HepG2 (cell line): ENCODE measurements around the gene ABCC10.

Experiments
- HMGXB3 ChIP-seq: sonication (generic); formaldehyde crosslinking; IDR thresholded peaks from 2 replicates; pipeline ENCODE4 v1.4.0; 2020; ENCODE audit warnings: missing genetic modification reagents, borderline replicate concordance
- MAZ ChIP-seq, 2 experiments: sonication (generic) in 1 of 2; formaldehyde crosslinking in 1 of 2; IDR thresholded peaks; 2 replicates each; pipeline versions ENCODE4 v1.5.0 to v1.6.1; 2012 to 2020; ENCODE audit warnings: low read depth in 2 of 2, mild to moderate bottlenecking in 2 of 2, borderline replicate concordance in 1 of 2, improper control_type of control experiment in 1 of 2, low read length in 1 of 2, missing genetic modification reagents in 1 of 2, moderate library complexity in 1 of 2
- MZF1 ChIP-seq: sonication (generic); formaldehyde crosslinking; IDR thresholded peaks from 2 replicates; pipeline ENCODE4 v1.8.1; 2023; ENCODE audit warnings: mild to moderate bottlenecking, missing genetic modification reagents, borderline replicate concordance
- YY1 ChIP-seq: IDR thresholded peaks from 2 replicates; pipeline ENCODE4 v1.6.1; 2011; ENCODE audit warnings: low read length, low read depth, moderate library complexity, mild to moderate bottlenecking; ENCODE audit not compliant: insufficient read depth, insufficient replicate concordance
- ZNF383 ChIP-seq: sonication (generic); formaldehyde crosslinking; IDR thresholded peaks from 2 replicates; pipeline ENCODE4 v1.4.0; 2020; ENCODE audit warnings: missing genetic modification reagents, mild to moderate bottlenecking, borderline replicate concordance
- ZNF530 ChIP-seq: sonication (generic); formaldehyde crosslinking; IDR thresholded peaks from 2 replicates; pipeline ENCODE4 v1.5.0; 2020; ENCODE audit warnings: low read depth, mild to moderate bottlenecking, missing genetic modification reagents

GRCh38 chr6:43489277-43490072 is 62.1 kb downstream of the ABCC10 start:
- TF ChIP-seq ZNF530 (CRISPR knock-in tag): no peak
- TF ChIP-seq ZNF383 (CRISPR knock-in tag): no peak
- no peak for TF ChIP-seq YY1
- no peak for TF ChIP-seq MAZ (IDR thresholded peaks at IDR 0.05; ENCODE audit: borderline replicate concordance, low read depth, low read length)
- no peak for TF ChIP-seq MAZ (CRISPR knock-in tag; IDR thresholded peaks at IDR 0.05; ENCODE audit: low read depth)
- no peak for TF ChIP-seq MZF1 (CRISPR knock-in tag)
- no peak for TF ChIP-seq HMGXB3 (CRISPR knock-in tag)
